ES-I3 (cell line): ENCODE data around the gene WNT3.
"Not testable (repeated sequence)": the region's sequence is repeated elsewhere in the genome, so short reads cannot be mapped to it uniquely, and the experiment has no call there.

ENCODE experiments used
- H3K36me3 ChIP-seq: 2 replicates; pipeline ENCODE4 v1.6.1; 2013; ENCODE audit warnings: mild to moderate bottlenecking, low read length, control low read depth, moderate library complexity; ENCODE audit not compliant: insufficient read depth
- H3K4me1 ChIP-seq: 2 replicates; pipeline ENCODE4 v1.6.1; 2013; ENCODE audit warnings: mild to moderate bottlenecking, control low read depth, low read length; ENCODE audit not compliant: insufficient read depth
- H3K9ac ChIP-seq: 2 replicates; pipeline ENCODE4 v1.6.1; 2013; ENCODE audit warnings: low read depth, mild to moderate bottlenecking, low read length, moderate library complexity
- H3K9me3 ChIP-seq: 2 replicates; pipeline ENCODE4 v1.6.1; 2013; ENCODE audit warnings: mild to moderate bottlenecking, low read length, moderate library complexity; ENCODE audit not compliant: control insufficient read depth, insufficient read depth

The WNT3 gene

DNA sequence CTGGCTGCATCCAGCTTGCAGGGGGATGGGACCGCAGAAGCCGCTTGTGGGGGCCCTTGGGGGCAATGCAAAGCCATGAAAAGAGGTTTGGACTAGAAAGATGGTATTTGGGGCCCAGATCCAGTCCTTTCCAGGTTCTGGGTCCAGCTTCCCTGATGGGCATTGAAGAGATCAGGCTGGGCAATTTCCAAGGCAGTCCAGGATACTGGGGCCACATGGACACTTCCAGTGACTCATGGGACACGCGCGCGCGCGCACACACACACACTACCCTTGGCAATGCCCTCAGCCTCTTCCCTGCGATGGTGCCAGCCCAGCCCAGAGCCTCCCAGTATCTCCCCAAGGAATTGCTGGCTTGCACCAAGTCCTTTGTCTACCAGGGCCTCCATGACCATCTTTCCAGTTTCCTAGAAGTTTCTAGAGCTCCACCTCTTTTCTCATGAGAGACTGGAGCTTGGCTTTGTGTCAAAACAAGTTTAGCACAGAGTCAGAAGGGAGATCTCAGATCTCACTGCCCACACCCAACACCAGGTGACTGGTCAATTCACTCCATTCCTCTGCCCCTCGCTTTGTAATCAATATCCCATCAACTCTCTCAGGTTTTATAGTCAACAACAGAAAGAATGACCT lies 44.3 kb downstream of the WNT3 start:
- no peaks in the 10 kb centered on the region for H3K9me3 ChIP-seq

DNA sequence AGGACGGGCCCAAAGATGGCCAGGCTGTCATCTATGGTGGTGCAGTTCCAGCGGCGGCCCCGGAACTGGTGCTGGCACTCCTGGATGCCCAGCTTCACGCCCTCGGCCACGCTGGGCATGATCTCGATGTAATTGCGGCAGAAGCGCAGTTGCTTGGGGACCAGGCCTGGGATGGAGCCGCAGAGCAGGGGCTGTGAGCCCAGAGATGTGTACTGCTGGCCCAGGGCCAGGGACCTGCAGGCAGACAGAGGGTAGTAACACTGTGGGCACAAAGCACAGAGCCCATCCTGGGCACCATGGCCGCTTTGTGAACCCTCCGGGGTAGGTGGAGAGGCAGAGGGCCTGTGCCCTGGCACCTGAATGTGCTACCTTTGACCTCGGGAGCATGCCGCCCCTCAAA lies 44.8 kb downstream of the WNT3 start:
- Histone ChIP-seq H3K4me1 (peaks cover 35% of the 10 kb centered on the region), H3K36me3 (no peaks in the 10 kb centered on the region), H3K9me3 (no peaks in the 10 kb centered on the region), H3K9ac (no peak overlapping the region)

More for the DNA sequence above, 44.3 kb downstream of the WNT3 start:
- Histone ChIP-seq H3K4me1 (peaks cover 35% of the 10 kb centered on the region), H3K9ac (no peak overlapping the region), H3K36me3 (no peaks in the 10 kb centered on the region)

DNA sequence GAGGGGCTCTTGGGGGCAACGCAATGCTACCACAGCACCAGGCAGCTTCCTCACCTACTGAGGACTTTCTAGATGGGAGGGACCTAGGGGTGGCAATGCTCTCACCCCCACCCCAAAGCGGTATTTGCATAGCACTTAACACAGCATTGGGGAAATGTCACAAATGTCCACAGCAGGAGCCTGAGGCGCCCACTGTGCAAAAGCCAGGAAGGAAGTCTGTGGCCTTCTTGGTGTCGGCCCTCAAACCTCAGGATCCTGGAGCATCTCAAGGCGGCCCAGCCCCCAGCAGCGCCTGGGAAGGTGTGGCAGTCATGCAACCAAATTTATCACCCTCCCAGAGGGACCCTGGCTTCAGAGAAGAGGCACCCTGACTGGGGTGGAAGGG lies 45.3 kb downstream of the WNT3 start:
- H3K9me3 ChIP-seq = no peaks in the 10 kb centered on the region
- H3K9ac ChIP-seq = no peak overlapping the region
- H3K4me1 ChIP-seq = peaks cover 35% of the 10 kb centered on the region
- no peaks in the 10 kb centered on the region for H3K36me3 ChIP-seq

DNA sequence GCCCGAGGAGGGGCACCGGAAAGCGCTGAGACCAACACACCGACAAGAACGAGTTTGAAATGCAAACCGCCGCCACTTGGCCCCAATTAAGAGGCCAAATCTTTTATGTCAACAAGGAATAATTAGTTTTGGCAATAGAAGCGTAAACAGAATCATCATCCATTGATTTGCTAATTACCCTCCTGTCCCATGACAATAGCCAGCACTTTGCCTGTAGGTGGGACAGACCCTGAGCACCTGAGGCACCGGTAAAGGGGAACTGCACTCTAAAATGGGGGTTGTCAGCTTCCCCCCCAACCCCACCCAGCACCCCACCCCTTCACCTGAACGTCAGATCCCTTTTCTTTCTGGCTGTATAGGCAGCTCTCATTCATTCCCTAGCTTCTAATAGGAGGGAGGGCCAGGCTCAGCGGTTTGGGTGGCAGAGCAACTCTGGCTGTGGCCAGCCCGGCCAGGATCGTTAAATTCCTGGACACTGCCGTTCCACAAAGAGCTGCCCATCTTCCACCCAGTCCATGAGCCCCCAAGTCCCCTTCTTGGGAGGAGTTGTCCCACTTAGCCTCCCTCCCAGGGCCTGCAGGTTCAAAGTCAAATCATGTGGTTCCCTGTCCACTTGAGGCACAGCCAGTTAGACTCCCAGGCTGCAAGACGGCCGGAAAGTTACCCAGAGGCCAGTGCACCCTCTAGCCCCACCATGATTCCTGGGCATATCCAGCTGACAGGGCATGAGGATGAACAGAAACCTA lies 45.8 kb downstream of the WNT3 start:
- Histone ChIP-seq H3K9ac (peak overlapping the region; percentile 57; the same call in 1 of the 2 replicates), H3K36me3 (no peaks in the 10 kb centered on the region), H3K9me3 (no peaks in the 10 kb centered on the region), H3K4me1 (peaks cover 35% of the 10 kb centered on the region)

DNA sequence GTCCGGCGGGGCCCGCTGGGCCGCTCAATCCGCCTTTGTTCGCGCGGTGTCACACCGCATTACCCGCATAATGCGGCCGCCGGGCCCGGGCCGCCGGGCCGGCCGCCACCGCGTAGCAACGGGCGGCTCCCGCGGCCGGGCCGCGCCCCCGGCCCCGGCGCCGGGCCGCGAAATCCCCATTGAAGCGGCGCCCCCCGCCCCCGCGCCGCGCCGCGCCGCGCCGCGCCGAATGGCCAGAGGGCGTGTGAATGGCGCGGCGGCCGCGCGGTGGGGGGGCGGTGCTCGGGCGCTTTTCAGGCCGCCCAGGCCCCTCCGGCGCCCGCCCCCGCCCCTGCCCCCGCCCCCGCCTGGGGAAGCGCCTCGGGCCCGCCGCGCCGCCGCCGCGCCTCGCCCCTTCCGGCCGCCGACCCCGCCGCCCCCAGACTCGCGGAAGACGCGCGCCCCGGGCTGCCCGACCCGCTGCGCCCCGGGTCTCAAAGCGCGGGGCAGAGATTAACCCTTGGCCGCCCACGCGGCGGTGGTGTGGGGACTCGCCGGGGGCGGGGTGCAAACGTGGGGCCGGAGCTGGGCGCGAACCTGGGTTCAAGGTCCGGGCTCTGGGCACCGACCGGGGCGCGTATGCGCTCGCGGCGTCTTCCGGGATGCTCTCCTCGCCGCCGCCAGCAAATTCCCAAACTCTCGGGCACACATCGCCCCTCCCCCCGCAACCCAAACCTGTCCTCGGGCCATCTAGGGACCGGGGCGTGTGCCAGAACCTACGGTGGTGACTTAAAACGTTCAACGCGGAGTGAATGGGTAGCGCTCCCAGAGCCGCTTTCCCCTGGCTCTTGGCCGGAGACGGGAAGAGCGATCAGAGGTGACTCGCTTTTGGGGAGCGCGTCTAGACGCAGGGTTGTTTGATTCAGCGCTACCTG lies 46.7 kb downstream of the WNT3 start:
- Histone ChIP-seq H3K9me3 (no peaks in the 10 kb centered on the region), H3K4me1 (peaks cover 42% of the 10 kb centered on the region), H3K36me3 (no peaks in the 10 kb centered on the region; the same call in 1 of the 2 replicates), H3K9ac (peak overlapping the region; percentile 59)

DNA sequence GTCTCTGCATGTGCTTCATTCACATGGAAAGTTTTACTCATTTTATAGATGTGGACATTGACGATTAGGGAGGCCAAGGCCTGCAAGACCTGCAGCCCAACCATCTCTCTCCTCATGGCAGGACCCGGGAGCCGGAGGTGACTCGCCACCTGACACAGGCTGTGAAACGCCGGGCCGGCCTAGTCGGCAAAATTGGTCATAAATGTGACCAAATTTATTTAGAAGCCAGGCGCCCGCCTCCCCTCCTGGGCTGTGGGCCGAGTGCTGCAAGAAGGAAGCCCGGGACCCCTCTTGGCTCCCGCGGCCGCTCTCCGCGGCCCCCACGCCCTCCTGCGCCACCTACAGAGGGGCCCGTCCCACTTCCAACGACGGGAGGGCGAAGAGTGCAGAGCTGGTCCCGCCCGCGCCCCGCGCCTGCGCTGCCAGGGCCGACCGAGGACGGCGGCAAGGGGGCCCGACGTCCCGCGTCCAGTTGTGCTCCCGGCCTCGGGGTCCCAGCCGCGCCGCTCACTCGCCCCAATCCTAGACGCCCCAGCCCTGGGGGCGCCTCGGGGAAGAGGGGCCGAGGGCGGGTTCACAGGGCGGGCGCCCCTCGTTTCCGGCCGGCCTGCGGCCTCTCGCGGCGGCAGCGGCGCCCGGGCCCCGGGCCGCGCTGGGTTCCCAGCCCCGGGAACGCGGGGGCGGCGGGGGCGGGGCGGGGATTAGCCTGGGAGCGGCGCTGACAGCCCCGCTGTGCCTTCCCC lies 47.5 kb downstream of the WNT3 start:
- H3K4me1 ChIP-seq = peaks cover 47% of the 10 kb centered on the region
- peak overlapping the region; percentile 59 for H3K9ac ChIP-seq
- no peaks in the 10 kb centered on the region for H3K9me3 ChIP-seq
- H3K36me3 ChIP-seq = no peaks in the 10 kb centered on the region; the same call in 1 of the 2 replicates

DNA sequence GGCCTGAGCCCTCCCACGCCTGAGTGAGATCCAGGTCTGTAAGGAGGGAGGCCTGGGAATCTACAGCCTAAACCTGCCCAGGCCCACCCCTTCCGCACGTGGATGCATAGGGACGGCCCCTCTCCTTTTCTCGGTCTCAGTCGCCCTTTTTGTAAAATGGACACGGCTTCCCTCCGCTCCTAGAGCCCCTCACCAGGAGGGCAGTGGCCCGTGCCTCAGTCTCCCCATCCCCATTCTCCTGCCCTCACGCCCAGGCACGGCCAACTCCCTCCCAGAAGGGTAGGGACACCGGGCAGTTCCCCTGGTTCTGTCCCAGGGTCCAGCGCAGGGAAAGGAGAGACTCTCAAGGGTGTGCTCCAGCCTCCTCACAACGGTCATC lies 48.1 kb downstream of the WNT3 start:
- Histone ChIP-seq H3K9ac (peak overlapping the region; percentile 59), H3K9me3 (no peaks in the 10 kb centered on the region), H3K4me1 (peaks cover 47% of the 10 kb centered on the region), H3K36me3 (no peaks in the 10 kb centered on the region; the same call in 1 of the 2 replicates)

DNA sequence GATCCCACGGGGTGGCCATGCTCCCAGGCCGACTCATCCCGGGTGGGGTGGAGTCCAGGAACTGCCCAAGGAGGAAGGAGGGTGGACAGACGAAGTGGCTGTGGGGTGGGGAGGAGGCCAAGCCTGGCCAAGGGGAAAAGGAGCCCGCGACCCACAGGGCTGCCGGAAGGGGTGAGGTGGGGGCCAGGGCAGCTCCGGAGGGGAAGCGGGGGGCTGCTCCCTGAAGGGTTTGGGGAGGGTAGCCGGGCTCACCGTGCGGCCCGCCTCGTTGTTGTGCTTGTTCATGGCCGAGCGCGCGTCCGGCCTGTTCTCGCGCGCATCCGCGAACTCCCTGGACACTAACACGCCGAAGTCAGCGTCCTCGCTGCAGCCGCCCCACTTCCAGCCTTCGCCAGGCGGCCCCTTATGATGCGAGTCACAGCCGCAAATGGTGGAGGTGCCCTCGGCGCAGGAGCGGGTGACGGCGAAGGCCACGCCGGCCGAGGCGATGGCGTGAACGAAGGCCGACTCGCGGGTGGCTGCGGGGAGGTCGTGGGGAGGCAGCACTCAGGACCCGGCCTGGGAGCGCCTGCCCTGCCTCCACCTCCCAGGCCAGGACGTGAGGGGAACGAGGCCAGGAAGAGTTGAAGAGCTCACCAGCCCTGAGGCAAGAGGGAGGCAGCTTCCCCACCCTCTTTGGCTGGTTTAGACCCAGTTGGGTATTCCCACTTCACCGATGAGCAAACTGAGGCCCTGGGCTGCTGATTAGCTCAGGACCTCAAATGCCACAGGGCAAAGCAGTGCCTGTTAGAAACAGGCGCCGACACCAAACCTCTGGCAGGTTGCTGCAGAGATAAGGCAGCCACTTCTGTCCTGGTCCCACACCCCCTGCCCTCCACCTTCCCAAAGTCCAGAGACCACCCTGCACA lies 48.7 kb downstream of the WNT3 start:
- Histone ChIP-seq H3K36me3 (no peaks in the 10 kb centered on the region; the same call in 1 of the 2 replicates), H3K9ac (no peak overlapping the region), H3K4me1 (peaks cover 47% of the 10 kb centered on the region)

DNA sequence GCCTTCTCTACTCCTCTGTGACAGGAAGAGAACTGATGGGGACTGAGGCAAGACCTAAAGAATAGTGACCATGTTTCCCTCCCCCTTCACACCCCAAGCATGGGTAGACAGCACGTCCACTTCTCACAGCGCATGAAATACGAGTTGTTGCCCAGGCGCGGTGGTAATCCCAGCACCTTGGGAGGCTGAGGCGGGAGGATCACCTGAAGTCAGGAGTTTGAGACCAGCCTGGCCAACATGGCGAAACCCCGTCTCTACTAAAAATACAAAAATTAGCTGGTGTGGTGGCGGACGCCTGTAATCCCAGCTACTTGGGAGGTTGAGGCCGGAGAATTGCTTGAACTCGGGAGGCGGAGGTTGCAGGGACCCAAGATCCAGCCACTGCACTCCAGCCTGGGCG lies 49.6 kb downstream of the WNT3 start:
- not testable (repeated sequence) for H3K9me3 ChIP-seq, H3K36me3 ChIP-seq, H3K9ac ChIP-seq
- peaks cover 47% of the 10 kb centered on the region for H3K4me1 ChIP-seq

More for the DNA sequence above, 48.7 kb downstream of the WNT3 start:
- H3K9me3 ChIP-seq = no peaks in the 10 kb centered on the region

DNA sequence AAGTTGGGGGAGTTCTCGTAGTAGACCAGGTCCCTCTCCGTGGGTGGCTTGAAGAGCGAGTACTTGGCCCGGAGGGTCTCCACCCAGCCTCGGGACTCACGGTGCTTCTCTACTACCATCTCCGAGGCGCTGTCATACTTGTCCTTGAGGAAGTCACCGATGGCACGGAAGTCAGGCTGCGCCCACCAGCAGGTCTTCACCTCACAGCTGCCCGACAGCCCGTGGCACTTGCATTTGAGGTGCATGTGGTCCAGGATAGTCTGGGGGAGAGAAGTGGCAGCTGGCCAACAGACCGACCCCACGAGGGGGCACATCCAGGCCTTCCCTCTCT lies 50.0 kb downstream of the WNT3 start:
- no peak overlapping the region for H3K9ac ChIP-seq
- peaks cover 43% of the 10 kb centered on the region; the same call in 1 of the 2 replicates for H3K4me1 ChIP-seq
- H3K36me3 ChIP-seq = peaks cover 4% of the 10 kb centered on the region
- no peaks in the 10 kb centered on the region for H3K9me3 ChIP-seq

DNA sequence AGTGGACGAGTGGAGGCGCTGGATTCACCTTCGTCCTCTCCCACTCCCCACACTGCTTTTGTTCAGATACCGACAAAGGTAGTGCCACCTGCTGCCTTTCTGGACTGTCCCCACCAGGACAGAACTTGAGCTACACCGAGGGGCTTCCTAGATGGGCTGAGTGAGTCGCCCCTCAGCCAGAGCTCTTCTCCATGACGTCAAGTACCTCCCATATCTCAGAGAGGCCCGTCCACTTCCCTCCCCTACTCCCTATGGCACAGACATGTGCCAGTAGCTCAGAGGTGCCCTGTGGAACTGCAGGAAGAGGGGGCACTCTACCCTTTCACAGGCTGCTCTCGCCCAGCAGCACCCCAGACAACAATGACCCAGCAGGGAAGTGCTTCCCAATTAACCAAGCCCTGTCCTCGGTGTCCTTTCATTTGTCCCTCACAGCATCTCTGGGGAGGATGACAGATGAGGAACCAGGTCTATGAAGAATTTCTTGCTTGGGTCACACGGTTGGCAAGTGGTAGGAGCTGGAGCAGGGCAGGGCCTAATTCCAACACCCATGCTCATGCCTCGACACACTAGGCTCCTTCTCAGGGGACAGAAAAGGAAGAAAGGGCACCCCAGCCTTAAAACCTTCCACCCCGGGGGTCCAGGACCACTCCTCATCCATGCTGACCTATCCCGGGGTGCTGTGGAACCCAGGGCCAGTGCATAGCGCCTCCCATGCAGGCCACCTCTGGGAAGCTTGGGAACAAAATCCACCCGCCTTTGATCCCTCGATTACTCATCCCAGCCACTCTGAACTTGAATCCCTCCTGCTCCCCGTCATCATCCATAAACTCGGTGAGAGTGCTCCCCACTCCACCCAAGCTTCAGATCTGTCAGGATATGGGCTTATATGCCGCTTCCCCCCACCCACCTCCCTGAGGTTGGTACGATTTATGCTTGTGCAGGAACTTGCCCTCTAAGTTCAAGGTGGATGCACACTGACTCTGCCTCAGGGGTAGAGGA lies 51.7 kb downstream of the WNT3 start:
- Histone ChIP-seq H3K4me1 (peaks cover 38% of the 10 kb centered on the region; the same call in 1 of the 2 replicates), H3K9ac (no peak overlapping the region), H3K9me3 (no peaks in the 10 kb centered on the region), H3K36me3 (peaks cover 4% of the 10 kb centered on the region)

DNA sequence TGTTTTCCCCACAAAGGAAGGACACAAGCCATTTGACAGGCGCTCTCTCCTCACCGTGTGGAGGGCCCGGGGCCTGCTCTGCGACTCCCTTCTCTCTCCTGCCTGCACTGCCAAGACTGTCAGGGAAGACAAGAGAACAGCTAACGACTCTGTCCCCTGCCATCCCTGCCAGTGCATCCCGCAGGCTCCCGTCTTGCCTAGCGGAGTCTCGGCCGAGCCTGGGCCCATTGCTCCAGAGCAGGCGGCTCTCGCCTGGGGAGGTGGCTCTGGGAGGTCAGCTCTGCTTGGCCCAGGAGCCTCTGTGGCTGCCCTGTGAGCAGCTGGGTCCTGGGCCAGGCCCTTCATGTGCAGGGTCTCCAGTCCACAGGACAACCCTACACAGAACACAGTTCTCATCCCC lies 53.0 kb downstream of the WNT3 start:
- Histone ChIP-seq H3K9ac (no peak overlapping the region), H3K9me3 (no peaks in the 10 kb centered on the region), H3K36me3 (peaks cover 4% of the 10 kb centered on the region), H3K4me1 (peaks cover 35% of the 10 kb centered on the region; the same call in 1 of the 2 replicates)
